Posterior vena cava (tissue), 2 donors: Measurements from ENCODE around the gene TECPR1. TPM values are rescaled to one million over a fixed set of nuclear protein-coding genes. Genes with fewer than 3 reads are reported as not detected.

ENCODE experiments used
- DNase-seq: peaks from one replicate; pipeline ENCODE4 v3.0.0-alpha.2; 2020; ENCODE audit warnings: low spot score
- intact Hi-C, 2 donors: fragments of 100-400 bp; cut with DNase I; formaldehyde crosslinking; loops; one replicate each; pipeline versions ENCODE4 v1.14.1 to v1.14.2; 2022 to 2023
- total RNA-seq, 2 donors: library from RNA; stranded (reverse); fragmentation: NEBNext Ultra II Directional; extraction: Animal tissue kit (Norgen Biotek cat#: 25700); gene quantifications; one replicate each; pipeline ENCODE4 v1.2.1, GENCODE V29; 2021
- donor health status: DM: yes; HTN: yes; CAD: no.
- donor health status: DM: yes; HTN: yes; CAD: no.

TECPR1 gene
- total RNA-seq, 2 donors from 2014 or later, result 29.7 to 36.7 TPM

- no peak for DNase-seq
- intact Hi-C loops, result no loop called here
Measured at GRCh38 chr7:98254951-98255610, 3.0 kb upstream of the TECPR1 start.

- intact Hi-C loops, result no loop called here
- DNase-seq, result no peak
Measured at GRCh38 chr7:98254516-98254915, 2.5 kb upstream of the TECPR1 start.

- intact Hi-C loops, result no loop called here
- DNase-seq, result no peak
Measured at GRCh38 chr7:98252425-98253054, 508 bp upstream of the TECPR1 start.

DNA sequence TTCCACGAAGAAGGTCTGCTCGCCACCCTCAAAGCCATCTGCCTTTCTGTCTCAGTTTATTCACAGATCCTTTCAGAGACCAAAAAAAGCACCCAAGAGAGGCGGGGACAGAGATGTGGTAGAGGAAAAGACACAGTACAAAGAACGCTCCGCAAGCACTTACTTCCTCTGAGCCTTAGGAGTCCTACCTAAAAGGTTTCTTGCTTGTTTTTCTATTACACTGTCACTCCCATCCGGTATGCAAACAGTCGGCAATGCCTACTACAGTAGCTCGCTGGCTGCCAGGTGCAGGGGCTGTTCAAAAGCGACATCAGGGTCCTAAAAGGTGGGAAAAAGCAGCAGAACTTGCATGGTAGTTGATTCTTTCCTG, 816 bp downstream of the TECPR1 start:
- DNase-seq, result no peak
- intact Hi-C loops, result no loop called here

GRCh38 chr7:98250789-98251188, 1.2 kb downstream of the TECPR1 start:
- no peak for DNase-seq
- intact Hi-C loops, result no loop called here

DNA sequence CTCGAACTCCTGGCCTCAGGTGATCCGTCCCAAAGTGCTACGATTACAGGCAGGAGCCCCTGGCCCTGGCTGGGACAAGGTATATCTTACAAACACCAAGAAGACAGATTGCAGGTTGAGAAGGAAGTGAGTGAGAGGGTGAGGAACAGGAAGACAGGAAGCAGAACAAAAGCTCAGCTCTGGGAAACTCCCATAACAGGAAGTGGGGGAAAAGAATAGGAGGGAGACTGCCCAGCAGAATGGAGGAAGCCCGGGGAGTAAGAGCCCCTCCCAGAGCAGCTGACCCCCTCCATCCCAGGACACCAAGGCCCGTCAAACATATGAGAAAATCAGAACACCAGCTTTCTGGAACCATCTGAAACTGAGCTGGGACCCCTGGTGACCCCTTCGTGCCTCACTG, 2.9 kb downstream of the TECPR1 start:
- intact Hi-C loops, result no loop called here
- no peak for DNase-seq

GRCh38 chr7:98248156-98248555, 3.9 kb downstream of the TECPR1 start:
- no peak for DNase-seq
- intact Hi-C loops, result no loop called here

DNA sequence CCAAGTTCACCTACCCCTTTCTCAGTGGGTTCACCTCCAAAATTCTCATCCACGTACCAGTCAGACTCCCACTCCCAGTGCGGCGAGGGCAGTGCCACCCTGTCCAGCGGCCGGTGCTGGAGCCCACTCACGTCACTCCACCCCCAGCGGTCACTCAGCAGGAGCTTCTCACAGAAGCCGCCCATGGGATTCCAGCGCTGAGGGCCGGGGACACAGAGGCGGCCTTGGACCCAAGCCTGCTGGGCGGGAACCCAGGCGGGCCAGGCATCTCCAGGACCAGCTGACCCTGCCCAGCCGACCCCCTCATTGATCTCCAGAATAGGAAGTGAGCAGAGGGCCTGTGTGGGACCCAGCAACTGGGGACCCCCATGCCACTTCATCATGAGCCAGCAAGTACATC, 7.2 kb downstream of the TECPR1 start:
- DNase-seq, result no peak

GRCh38 chr7:98242934-98243333, 9.1 kb downstream of the TECPR1 start:
- intact Hi-C loops, result no loop called here
- no peak for DNase-seq

More for the DNA sequence above, 7.2 kb downstream of the TECPR1 start:
- intact Hi-C loops, result no loop called here

DNA sequence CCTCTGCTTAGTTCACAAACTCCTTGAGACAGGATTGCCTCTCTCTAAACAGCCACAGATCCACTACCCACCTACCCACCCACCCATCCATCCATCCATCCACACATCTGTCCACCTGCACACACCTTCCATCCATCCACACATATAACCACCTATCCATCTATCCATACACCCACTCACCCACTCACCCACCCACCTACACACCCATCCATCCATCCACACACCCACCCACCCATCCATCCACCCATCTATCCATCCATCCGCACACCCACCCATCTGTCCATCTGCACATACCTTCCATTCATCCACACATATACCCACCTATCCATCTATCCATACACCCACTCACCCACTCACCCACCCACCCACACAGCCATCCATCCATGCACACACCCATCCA, 9.7 kb downstream of the TECPR1 start:
- no peak for DNase-seq
- intact Hi-C loops, result no loop called here

- intact Hi-C loops, result no loop called here
- DNase-seq, result no peak
Measured at GRCh38 chr7:98241674-98242241, 10.3 kb downstream of the TECPR1 start.

DNA sequence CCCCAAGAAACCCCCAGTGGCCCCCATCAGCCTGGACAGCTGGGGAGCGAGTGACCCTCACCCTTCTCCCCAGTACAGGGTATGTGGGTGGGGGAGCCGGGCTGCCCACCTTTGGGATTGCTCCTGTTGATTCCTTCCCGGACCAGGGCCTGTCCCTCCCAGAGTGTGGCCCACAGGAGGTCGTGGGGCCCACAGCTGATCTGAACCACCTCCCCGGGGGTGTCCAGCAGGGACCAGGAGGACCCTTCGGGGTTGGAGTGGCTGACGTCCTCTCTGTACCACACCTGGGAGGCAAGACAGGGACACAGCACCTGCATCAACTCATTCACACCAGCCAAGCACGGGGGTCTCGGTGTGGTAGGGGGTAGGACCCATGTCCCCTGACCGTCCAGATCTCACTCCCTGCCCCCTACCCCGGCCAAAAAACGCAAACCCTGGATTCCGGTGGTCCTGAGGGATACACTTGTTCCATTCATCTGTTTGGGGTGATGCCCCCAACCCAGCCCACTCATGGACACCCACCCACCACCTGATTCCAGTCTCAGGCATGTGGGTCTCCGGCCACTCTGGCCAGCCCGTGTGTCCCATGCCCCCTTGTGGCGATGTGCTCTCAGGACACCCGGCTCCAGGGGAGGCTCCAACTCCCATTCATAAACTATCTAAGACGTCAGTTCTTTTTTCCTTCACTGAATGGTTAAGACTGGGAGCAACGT, 10.9 kb downstream of the TECPR1 start:
- intact Hi-C loops, result no loop called here
- no peak for DNase-seq

- no peak for DNase-seq
- intact Hi-C loops, result no loop called here
Measured at GRCh38 chr7:98238976-98239375, 13.1 kb downstream of the TECPR1 start.

GRCh38 chr7:98238076-98238475, 14.0 kb downstream of the TECPR1 start:
- intact Hi-C loops, result no loop called here
- no peak for DNase-seq

DNA sequence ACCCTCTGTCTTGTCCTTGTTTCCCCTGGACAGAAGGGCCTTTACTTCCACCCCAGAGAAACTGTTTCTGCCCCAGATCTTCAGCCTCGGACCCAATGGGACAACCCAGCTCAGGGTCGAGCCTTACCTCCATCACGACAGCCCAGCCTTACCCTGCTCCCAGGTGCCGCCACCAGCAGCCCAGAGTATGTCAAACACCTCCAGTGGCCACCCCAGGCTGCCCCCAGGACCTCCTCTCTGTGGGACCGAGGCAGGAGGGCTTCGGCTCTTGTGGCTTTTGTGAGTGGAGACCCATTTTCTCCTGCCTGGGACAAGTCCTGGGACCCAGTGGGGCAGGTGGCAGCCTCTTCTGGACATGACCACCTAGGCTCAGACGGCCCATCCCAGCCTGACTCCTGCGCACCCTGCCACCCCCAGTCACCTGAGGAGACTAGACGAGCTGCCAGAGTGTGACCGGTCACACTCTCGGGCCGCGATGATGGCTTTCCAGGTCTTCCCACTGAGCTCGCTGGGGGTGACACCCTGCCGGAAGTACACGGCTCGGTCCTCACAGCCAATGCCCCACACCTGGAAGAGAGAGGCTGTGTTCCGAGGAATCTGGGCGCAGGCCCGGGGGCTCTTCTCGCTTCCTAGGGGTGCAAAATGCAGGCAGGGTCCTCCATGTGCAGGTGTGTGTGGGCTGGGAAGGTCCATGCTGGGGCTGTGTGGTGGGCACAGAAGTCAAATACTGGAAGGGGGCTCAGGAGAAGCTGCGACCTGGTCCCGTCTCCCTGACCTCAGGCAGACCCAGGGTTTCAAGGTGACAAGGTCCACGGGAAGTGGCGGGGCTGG, 15.5 kb downstream of the TECPR1 start:
- intact Hi-C loops, result no loop called here
- DNase-seq, result no peak

GRCh38 chr7:98235901-98236300, 16.1 kb downstream of the TECPR1 start:
- intact Hi-C loops, result no loop called here
- DNase-seq, result no peak

GRCh38 chr7:98234429-98235147, 17.4 kb downstream of the TECPR1 start:
- intact Hi-C loops, result no loop called here
- DNase-seq, result no peak

- intact Hi-C loops, result no loop called here
- no peak for DNase-seq
Measured at GRCh38 chr7:98233219-98234070, 18.6 kb downstream of the TECPR1 start.
